OCI-LY7 (cell line): ENCODE results near the gene NMRAL1. TPM values are rescaled to one million over a fixed set of nuclear protein-coding genes. Genes with fewer than 3 reads are reported as not detected.

Source experiments
- BruUV-seq: library from RNA; stranded (reverse); fragments of 400-500 nt; replicated peaks from 2 replicates; lab custom pipeline; 2021; lab: Mats Ljungman, UMichigan
- CTCF ChIA-PET: fragments of 300-600 bp; sonication (Branson Sonifier 250); formaldehyde crosslinking; loops from one replicate; lab custom pipeline; 2022; ENCODE audit warnings: antibody characterized with exemption; ENCODE audit not compliant: unreplicated experiment; lab: Charles Lee
- POLR2A ChIA-PET: fragments of 300-600 bp; sonication (Branson Sonifier 250); formaldehyde crosslinking; loops from one replicate; lab custom pipeline; 2022; ENCODE audit warnings: antibody characterized with exemption; lab: Charles Lee
- DNase-seq: peaks from one replicate; pipeline ENCODE4 v3.0.0-alpha.2; 2015; ENCODE audit warnings: low spot score
- H2AFZ ChIP-seq: fragments of 200-600 bp; sonication (generic), shearing (Covaris generic); 2 replicates; pipeline ENCODE4 v1.6.1; 2014; ENCODE audit warnings: mild to moderate bottlenecking, antibody characterized with exemption, low read length, moderate library complexity
- H3K27ac ChIP-seq: fragments of 200-600 bp; sonication (generic); 2 replicates; pipeline ENCODE4 v1.5.1; 2014; ENCODE audit warnings: mixed run types, low read depth, mild to moderate bottlenecking, moderate library complexity, low read length, inconsistent platforms; ENCODE audit not compliant: poor library complexity, severe bottlenecking
- H3K36me3 ChIP-seq: fragments of 200-600 bp; sonication (generic); 2 replicates; pipeline ENCODE4 v1.6.1; 2014; ENCODE audit warnings: mild to moderate bottlenecking, antibody characterized with exemption, low read length, moderate library complexity, mixed read lengths; ENCODE audit not compliant: insufficient read depth
- H3K4me1 ChIP-seq: fragments of 200-600 bp; sonication (generic); 2 replicates; pipeline ENCODE4 v1.5.1; 2014; ENCODE audit warnings: mild to moderate bottlenecking, low read length; ENCODE audit not compliant: insufficient read depth, poor library complexity, severe bottlenecking
- H3K4me2 ChIP-seq: fragments of 200-600 bp; sonication (generic); 2 replicates; pipeline ENCODE4 v1.6.1; 2014; ENCODE audit warnings: mild to moderate bottlenecking, low read length
- H3K4me3 ChIP-seq: fragments of 200-600 bp; sonication (generic); 2 replicates; pipeline ENCODE4 v1.5.1; 2014; ENCODE audit warnings: mild to moderate bottlenecking, low read depth, low read length; ENCODE audit not compliant: poor library complexity, severe bottlenecking
- H3K79me2 ChIP-seq: fragments of 200-600 bp; sonication (generic); 2 replicates; pipeline ENCODE4 v1.6.1; 2016; ENCODE audit warnings: low read depth, mild to moderate bottlenecking, low read length, moderate library complexity, mixed read lengths; ENCODE audit not compliant: insufficient read depth
- H3K9me2 ChIP-seq: fragments of 200-600 bp; sonication (generic); 2 replicates; pipeline ENCODE4 v1.6.1; 2016; ENCODE audit warnings: mild to moderate bottlenecking, low read length, mixed read lengths; ENCODE audit not compliant: insufficient read depth
- H3K9me3 ChIP-seq: fragments of 200-600 bp; sonication (generic); 2 replicates; pipeline ENCODE4 v1.6.1; 2014; ENCODE audit warnings: mild to moderate bottlenecking, mixed run types, low read length, mixed read lengths
- H4K20me1 ChIP-seq: fragments of 200-600 bp; sonication (generic); 2 replicates; pipeline ENCODE4 v1.6.1; 2014; ENCODE audit warnings: mild to moderate bottlenecking, antibody characterized with exemption, low read length, moderate library complexity, mixed read lengths; ENCODE audit not compliant: insufficient read depth
- EZH2phosphoT487 ChIP-seq: fragments of 200-600 bp; sonication (generic); IDR thresholded peaks from 2 replicates; pipeline ENCODE4 v1.6.1; 2018; ENCODE audit warnings: low read depth, borderline replicate concordance, mild to moderate bottlenecking, mixed run types, antibody characterized with exemption, low read length, moderate library complexity, mixed read lengths
- intact Hi-C: fragments of 100-400 bp; cut with micrococcal nuclease; formaldehyde crosslinking; loops from one replicate; pipeline ENCODE4 v1.10.0; 2022; ENCODE audit not compliant: unreplicated experiment
- total RNA-seq, 2 experiments: library from RNA; depleted of rRNA in 1 of 2; stranded (reverse); fragments of >200 nt in 1 of 2; shearing (Covaris generic) in 1 of 2; gene quantifications; 2 replicates each; pipeline ENCODE4 v1.2.3, GENCODE V29; 2014 to 2022
- TF ChIP-seq, protein P1 (sequence below): fragments of 200-600 bp; sonication (generic); conservative IDR thresholded peaks from 2 replicates; pipeline ENCODE4 v1.5.1; 2014; ENCODE audit warnings: mild to moderate bottlenecking, antibody characterized with exemption, low read length, moderate library complexity, mixed read lengths

Gene NMRAL1
- total RNA-seq, 2 experiments from 2014 or later: 92.8 to 139 TPM

- no peak overlapping the region for H3K4me3 ChIP-seq
- H3K9me3 ChIP-seq: no peaks in the 10 kb centered on the region
- no peak overlapping the region for H3K27ac ChIP-seq
- no peaks in the 10 kb centered on the region for H3K79me2 ChIP-seq
- ChIA-PET POLR2A (no interaction called here), CTCF (no interaction called here)
- no TSS peak for BruUV-seq
- peaks cover 9% of the 10 kb centered on the region for H3K4me1 ChIP-seq
- H3K9me2 ChIP-seq: no peaks in the 10 kb centered on the region
- no peaks in the 10 kb centered on the region for H4K20me1 ChIP-seq
- H2AFZ ChIP-seq: no peak overlapping the region
- peaks cover 34% of the 10 kb centered on the region for H3K36me3 ChIP-seq
- no peak for TF ChIP-seq EZH2phosphoT487
- TF ChIP-seq, protein P1, sequence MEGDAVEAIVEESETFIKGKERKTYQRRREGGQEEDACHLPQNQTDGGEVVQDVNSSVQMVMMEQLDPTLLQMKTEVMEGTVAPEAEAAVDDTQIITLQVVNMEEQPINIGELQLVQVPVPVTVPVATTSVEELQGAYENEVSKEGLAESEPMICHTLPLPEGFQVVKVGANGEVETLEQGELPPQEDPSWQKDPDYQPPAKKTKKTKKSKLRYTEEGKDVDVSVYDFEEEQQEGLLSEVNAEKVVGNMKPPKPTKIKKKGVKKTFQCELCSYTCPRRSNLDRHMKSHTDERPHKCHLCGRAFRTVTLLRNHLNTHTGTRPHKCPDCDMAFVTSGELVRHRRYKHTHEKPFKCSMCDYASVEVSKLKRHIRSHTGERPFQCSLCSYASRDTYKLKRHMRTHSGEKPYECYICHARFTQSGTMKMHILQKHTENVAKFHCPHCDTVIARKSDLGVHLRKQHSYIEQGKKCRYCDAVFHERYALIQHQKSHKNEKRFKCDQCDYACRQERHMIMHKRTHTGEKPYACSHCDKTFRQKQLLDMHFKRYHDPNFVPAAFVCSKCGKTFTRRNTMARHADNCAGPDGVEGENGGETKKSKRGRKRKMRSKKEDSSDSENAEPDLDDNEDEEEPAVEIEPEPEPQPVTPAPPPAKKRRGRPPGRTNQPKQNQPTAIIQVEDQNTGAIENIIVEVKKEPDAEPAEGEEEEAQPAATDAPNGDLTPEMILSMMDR: no peak
- no peak overlapping the region for H3K4me2 ChIP-seq
- DNase-seq: no peak
- intact Hi-C loops: no loop called here
Measured at GRCh38 chr16:4514606-4515005, 40.2 kb upstream of the NMRAL1 start.

- H3K9me3 ChIP-seq: no peaks in the 10 kb centered on the region
- H2AFZ ChIP-seq: no peak overlapping the region
- H3K4me1 ChIP-seq: peaks cover 9% of the 10 kb centered on the region
- H4K20me1 ChIP-seq: no peaks in the 10 kb centered on the region
- H3K4me2 ChIP-seq: no peak overlapping the region
- ChIA-PET CTCF (no interaction called here), POLR2A (no interaction called here)
- H3K4me3 ChIP-seq: no peak overlapping the region
- DNase-seq: no peak
- TF ChIP-seq, protein P1: no peak
- no peak for TF ChIP-seq EZH2phosphoT487
- H3K36me3 ChIP-seq: peaks cover 42% of the 10 kb centered on the region
- H3K79me2 ChIP-seq: no peaks in the 10 kb centered on the region
- no peaks in the 10 kb centered on the region for H3K9me2 ChIP-seq
- BruUV-seq: no TSS peak
- intact Hi-C loops: no loop called here
- no peak overlapping the region for H3K27ac ChIP-seq
Measured at GRCh38 chr16:4513881-4514280, 39.5 kb upstream of the NMRAL1 start.

DNA sequence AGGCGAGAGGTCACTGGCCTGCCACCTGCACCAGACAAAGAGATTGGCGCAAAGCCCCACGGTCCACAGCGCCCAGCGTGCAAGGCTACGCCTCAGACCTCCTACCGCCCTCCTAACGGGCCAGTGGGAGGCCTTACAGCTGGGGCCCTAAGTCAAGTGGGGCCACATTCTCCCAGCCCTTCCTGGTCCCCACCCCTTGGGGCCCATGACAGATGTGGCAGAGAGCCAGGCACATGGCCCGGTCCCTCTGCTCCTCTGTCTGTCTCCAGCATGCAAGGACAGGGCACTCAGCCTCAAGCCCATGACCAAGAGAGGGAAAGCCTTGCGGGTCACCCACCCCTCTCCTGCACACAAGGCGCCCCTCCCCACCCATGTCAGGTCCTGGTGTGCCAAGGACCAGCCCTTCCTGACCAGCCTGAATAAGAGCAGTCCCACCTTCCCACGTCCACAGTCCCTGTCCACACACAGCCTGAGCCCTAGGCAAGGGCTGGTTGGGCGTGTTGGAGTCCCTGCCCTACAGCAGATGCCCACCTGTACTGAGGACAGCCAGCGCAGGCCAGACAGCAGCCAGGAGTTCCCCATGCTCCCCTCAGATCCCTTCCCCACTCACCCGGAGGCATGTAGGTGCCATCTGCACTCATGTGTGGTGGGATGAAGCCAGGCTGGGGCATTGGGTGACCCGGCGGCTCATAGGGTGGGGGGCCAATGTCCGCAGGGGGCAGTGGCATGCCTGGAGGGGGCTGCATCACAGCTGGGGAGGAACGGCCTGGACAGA lies 38.8 kb upstream of the NMRAL1 start:
- Histone ChIP-seq H3K4me1 (peaks cover 9% of the 10 kb centered on the region), H3K9me3 (no peaks in the 10 kb centered on the region), H3K4me3 (no peak overlapping the region), H3K27ac (no peak overlapping the region), H3K79me2 (no peaks in the 10 kb centered on the region), H4K20me1 (no peaks in the 10 kb centered on the region), H2AFZ (no peak overlapping the region), H3K4me2 (no peak overlapping the region), H3K36me3 (peaks cover 48% of the 10 kb centered on the region), H3K9me2 (no peaks in the 10 kb centered on the region)
- CTCF ChIA-PET: no interaction called here
- BruUV-seq: no TSS peak
- no peak for DNase-seq
- TF ChIP-seq, protein P1: no peak
- TF ChIP-seq EZH2phosphoT487: no peak
- POLR2A ChIA-PET: no interaction called here
- intact Hi-C loops: no loop called here
